Body of pancreas (tissue), 4 donors: Measurements from ENCODE around the gene TNRC18.

ENCODE experiments used
- CTCF ChIP-seq, 7 experiments: fragments of 450-650 bp in 4 of 7; fragments of 200-600 bp in 3 of 7; sonication (generic) in 3 of 7; IDR thresholded peaks; one replicate each; pipeline ENCODE4 v1.5.1; 2016 to 2019; ENCODE audit warnings: antibody characterized with exemption in 7 of 7
- POLR2A ChIP-seq, 3 donors: fragments of 450-650 bp; IDR thresholded peaks; one replicate each; pipeline ENCODE4 v1.6.1; 2016; ENCODE audit warnings: antibody characterized with exemption in 3 of 3, mild to moderate bottlenecking in 2 of 3

- TF ChIP-seq CTCF (IDR thresholded peaks at IDR 0.05) (no peak), POLR2A (IDR thresholded peaks at IDR 0.05) (no peak)
Measured at GRCh38 chr7:5322621-5323410, 100.8 kb downstream of the TNRC18 start.
